Measurements from ENCODE around the gene QARS1.

Gene QARS1

DNA sequence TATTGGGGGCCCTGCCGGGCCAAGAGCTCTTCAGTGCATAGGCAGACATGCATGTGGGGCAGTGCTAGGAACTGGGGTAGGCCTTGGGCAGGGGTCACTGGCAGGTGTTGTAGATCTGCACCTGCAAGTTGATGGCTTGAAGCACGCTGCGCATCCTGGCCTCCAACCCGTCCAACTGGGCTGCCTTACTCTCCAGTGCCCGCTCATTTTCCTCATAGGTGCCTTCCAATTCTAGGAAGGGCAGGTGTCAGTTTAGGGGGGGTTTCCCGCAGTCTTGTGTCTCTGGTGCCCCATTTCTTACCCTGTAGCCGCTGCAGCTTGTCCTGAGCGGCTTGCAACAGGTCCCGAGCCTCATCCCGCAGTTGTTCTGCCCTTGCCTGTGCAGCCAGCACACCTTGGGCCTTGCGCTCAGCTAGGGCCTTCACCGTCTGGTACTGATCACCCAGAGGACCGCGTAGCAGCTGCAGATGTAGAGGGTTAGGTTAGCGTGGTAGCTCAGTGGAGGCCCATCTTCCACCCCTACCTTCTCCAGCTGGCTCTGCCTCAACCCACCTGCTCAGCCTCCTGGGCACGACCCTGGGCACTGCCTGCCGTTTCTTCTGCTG lies 16.7 kb upstream of the QARS1 start:
- in situ Hi-C loops (cut with MboI; ENCODE audit: low sequenced_read_pairs, unreplicated experiment) = no loop called here

DNA sequence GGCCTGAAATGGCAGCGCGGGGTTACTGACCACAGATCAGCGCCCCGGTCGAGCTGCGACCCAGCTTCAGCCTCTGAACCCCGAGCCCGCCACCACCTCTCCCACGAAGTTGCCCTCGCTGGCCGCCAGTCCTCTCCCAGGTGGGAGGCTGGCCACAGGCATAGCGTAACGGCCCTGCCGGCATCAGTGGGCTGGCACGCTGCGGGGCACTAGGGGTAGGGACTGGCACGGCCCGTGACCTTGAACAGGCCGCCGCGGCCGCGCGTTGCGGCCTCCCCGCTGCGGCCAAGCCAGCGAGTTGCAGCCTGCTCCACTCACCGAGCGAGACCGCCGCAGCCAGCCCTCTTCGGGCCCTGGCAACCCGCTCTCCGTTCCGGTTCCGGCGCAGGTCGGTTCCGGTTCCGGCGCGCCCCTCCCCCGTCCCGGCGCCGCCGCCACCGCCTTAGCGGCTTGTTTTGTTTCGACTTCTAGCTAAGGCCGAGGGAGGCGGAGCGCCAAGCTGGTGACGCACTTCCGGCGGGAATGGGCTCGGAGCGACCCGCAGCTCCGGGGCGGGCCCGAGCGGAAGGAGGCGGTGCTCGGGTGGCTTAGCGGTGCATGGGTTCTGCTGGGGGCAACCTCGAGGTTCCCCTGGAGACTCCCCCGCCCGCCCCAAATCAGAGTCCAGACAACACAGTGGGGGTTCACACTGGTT lies 16.0 kb upstream of the QARS1 start, which contains the start of gene USP19:
Gene USP19 (minus strand): TSS at position 386 of the 694 bp plus-strand sequence. CDS start 1,678 bp downstream, outside the sequence.
- DNase-seq (ENCODE audit: low spot score) = peak; percentile 99
- TF ChIP-seq, protein P1, sequence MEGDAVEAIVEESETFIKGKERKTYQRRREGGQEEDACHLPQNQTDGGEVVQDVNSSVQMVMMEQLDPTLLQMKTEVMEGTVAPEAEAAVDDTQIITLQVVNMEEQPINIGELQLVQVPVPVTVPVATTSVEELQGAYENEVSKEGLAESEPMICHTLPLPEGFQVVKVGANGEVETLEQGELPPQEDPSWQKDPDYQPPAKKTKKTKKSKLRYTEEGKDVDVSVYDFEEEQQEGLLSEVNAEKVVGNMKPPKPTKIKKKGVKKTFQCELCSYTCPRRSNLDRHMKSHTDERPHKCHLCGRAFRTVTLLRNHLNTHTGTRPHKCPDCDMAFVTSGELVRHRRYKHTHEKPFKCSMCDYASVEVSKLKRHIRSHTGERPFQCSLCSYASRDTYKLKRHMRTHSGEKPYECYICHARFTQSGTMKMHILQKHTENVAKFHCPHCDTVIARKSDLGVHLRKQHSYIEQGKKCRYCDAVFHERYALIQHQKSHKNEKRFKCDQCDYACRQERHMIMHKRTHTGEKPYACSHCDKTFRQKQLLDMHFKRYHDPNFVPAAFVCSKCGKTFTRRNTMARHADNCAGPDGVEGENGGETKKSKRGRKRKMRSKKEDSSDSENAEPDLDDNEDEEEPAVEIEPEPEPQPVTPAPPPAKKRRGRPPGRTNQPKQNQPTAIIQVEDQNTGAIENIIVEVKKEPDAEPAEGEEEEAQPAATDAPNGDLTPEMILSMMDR (IDR thresholded peaks at IDR 0.05; ENCODE audit: borderline replicate concordance, control extremely low read depth, extremely low read depth, insufficient read depth, missing control alignments) = no peak
- in situ Hi-C loops (cut with MboI; ENCODE audit: low sequenced_read_pairs, unreplicated experiment) = no loop called here

More for the DNA sequence above, 16.7 kb upstream of the QARS1 start:
- TF ChIP-seq, protein P1 (IDR thresholded peaks at IDR 0.05; ENCODE audit: borderline replicate concordance, control extremely low read depth, extremely low read depth, insufficient read depth, missing control alignments) = no peak
- no peak for DNase-seq (ENCODE audit: low spot score)

DNA sequence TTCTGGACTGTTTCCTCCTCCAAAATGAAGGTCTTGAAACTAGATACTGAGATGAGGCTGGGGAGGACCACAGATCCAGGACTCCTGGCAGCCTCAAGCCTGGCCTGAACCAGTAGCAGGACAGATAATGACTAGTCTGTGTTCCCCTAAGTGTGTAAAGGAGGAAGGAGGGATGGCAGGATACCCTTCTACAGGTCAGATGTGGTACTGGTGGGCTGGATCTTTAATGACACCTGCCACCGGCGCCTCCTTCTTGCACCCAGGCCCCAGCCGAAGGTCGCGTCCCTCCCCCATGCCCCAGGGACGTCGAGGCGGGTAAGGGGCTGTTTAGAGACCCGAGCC lies 15.5 kb upstream of the QARS1 start:
- TF ChIP-seq, protein P1 (IDR thresholded peaks at IDR 0.05; ENCODE audit: borderline replicate concordance, control extremely low read depth, extremely low read depth, insufficient read depth, missing control alignments) = no peak
- in situ Hi-C loops (cut with MboI; ENCODE audit: low sequenced_read_pairs, unreplicated experiment) = no loop called here
- DNase-seq (ENCODE audit: low spot score) = no peak

DNA sequence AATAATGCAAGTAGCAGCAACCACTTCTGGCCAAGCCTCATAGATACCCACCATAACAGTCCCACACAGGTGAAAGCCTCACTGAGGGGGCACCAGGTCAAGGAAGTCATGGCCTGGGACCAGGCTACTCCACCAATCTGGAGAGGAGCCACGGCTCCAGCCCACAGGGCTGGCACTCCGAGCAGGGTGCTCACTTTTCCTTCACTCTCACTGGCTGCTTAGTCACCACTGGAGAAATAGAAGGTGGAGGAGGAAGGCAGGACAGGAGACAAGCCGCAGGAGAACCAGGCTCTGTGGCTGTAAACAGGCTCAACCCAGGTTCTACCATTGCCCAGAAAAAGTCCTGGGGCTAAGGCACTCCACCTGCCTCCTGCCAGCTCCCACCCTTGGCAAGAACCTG lies 14.9 kb upstream of the QARS1 start:
- in situ Hi-C loops (cut with MboI; ENCODE audit: low sequenced_read_pairs, unreplicated experiment) = no loop called here
- DNase-seq (ENCODE audit: low spot score) = no peak
- TF ChIP-seq, protein P1 (IDR thresholded peaks at IDR 0.05; ENCODE audit: borderline replicate concordance, control extremely low read depth, extremely low read depth, insufficient read depth, missing control alignments) = no peak

DNA sequence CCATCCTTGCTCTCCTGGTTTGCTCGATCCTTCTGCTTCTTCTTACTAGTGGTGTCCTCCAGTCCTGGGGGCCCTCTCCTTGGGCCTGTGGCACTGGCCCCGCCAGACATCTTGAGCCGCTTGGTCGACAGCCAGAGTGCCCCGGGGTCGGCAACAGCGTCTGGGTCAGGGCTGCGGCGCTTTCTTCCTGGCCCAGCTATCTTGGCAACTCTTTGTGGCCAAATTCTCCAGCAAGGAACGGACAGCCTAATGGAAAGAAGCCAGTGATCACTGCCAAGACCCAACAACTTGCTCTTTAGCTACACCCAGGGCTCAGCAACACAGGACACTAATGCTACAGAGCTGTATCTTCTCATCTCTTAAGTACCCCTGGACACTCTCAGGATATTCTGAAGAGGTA lies 14.5 kb upstream of the QARS1 start:
- in situ Hi-C loops (cut with MboI; ENCODE audit: low sequenced_read_pairs, unreplicated experiment) = no loop called here
- TF ChIP-seq, protein P1 (IDR thresholded peaks at IDR 0.05; ENCODE audit: borderline replicate concordance, control extremely low read depth, extremely low read depth, insufficient read depth, missing control alignments) = no peak
- no peak for DNase-seq (ENCODE audit: low spot score)

DNA sequence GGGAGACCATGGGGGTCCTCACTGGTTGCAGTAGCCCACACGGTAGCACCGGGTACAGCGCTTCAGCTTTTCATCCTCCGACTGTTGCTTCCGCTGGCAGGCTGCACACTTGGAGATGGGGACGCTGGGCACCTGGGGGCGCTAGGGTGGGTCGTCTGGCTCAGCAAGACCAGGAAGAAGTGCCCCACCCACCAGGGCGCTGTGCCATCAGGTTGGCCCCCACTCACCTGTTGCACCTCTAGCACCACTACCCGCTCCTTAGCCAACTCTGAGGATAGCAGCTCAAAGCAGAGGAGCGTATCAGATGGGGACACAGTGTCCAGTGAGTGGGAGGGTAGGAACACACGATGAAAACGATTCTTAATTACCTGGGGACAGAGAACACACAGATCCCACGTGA lies 7.7 kb upstream of the QARS1 start:
- TF ChIP-seq, protein P1 (IDR thresholded peaks at IDR 0.05; ENCODE audit: borderline replicate concordance, control extremely low read depth, extremely low read depth, insufficient read depth, missing control alignments) = no peak
- in situ Hi-C loops (cut with MboI; ENCODE audit: low sequenced_read_pairs, unreplicated experiment) = no loop called here
- DNase-seq (ENCODE audit: low spot score) = no peak

All from GM13976 (cell line).